H1 (cell line): ENCODE data around the gene SPATA16. TPM values are rescaled to one million over a fixed set of nuclear protein-coding genes. Genes with fewer than 3 reads are reported as not detected.

Experiments
- CTCF ChIA-PET: fragments of 300-600 bp; sonication (Branson Sonifier 250); formaldehyde crosslinking; loops from one replicate; lab custom pipeline; 2021; ENCODE audit not compliant: partially characterized antibody; lab: Charles Lee
- POLR2A ChIA-PET: fragments of 300-600 bp; sonication (Branson Sonifier 250); formaldehyde crosslinking; loops from one replicate; lab custom pipeline; 2021; ENCODE audit warnings: inconsistent platforms; ENCODE audit not compliant: partially characterized antibody; lab: Charles Lee
- DNase-seq, 2 experiments: peaks; one replicate each; pipeline versions ENCODE4 v3.0.0 to v3.0.0-alpha.2; 2010 to 2022; ENCODE audit warnings: low spot score in 2 of 2, low read depth in 1 of 2, mixed read lengths in 1 of 2
- FAIRE-seq: peaks from 2 replicates; lab custom pipeline; 2011; peaks lifted over from hg19 to GRCh38; lab: Jason Lieb, UNC
- H2AFZ ChIP-seq: 2 replicates; pipeline ENCODE4 v1.8.1; 2012; ENCODE audit warnings: low read length, inconsistent platforms
- H2AK5ac ChIP-seq: 2 replicates; pipeline ENCODE4 v1.6.1; 2013; ENCODE audit warnings: low read depth, low read length
- H2BK120ac ChIP-seq: replicated peaks from 2 replicates; pipeline ENCODE3; 2013; ENCODE audit warnings: low read depth, low read length, inconsistent platforms
- H2BK12ac ChIP-seq: 2 replicates; pipeline ENCODE4 v1.6.1; 2013; ENCODE audit warnings: low read depth, low read length
- H2BK15ac ChIP-seq: 2 replicates; pipeline ENCODE4 v1.6.1; 2013; ENCODE audit warnings: low read length
- H2BK20ac ChIP-seq: 2 replicates; pipeline ENCODE4 v1.6.1; 2013; ENCODE audit warnings: low read length
- H2BK5ac ChIP-seq: 2 replicates; pipeline ENCODE4 v1.6.1; 2013; ENCODE audit warnings: low read depth, low read length
- H3K14ac ChIP-seq: 2 replicates; pipeline ENCODE4 v1.6.1; 2013; ENCODE audit warnings: inconsistent platforms; ENCODE audit not compliant: insufficient read length
- H3K18ac ChIP-seq: 2 replicates; pipeline ENCODE4 v1.6.1; 2013; ENCODE audit warnings: low read length; ENCODE audit errors: extremely low read depth
- H3K23ac ChIP-seq: 2 replicates; pipeline ENCODE4 v1.6.1; 2013; ENCODE audit warnings: inconsistent platforms; ENCODE audit not compliant: insufficient read length
- H3K23me2 ChIP-seq: 2 replicates; pipeline ENCODE4 v1.6.1; 2013; ENCODE audit warnings: low read depth, low read length
- H3K27ac ChIP-seq: 2 replicates; pipeline ENCODE4 v1.6.1; 2011; ENCODE audit warnings: low read depth, low read length, inconsistent platforms
- H3K27me3 ChIP-seq, 4 experiments: replicated peaks in 1 of 4; 1 replicate in 1 of 4; 2 replicates in 3 of 4; pipeline versions ENCODE4 v1.6.1 to v1.8.1; 2011 to 2013; ENCODE audit warnings: low read length in 3 of 4, mild to moderate bottlenecking in 3 of 4, inconsistent platforms in 2 of 4, mixed read lengths in 2 of 4, moderate library complexity in 1 of 4; ENCODE audit not compliant: control insufficient read depth in 3 of 4, insufficient read depth in 3 of 4; ENCODE audit errors: extremely low read depth in 1 of 4
- H3K36me3 ChIP-seq, 4 experiments: 2 replicates each; pipeline versions ENCODE4 v1.6.1 to v1.8.1; 2011 to 2013; ENCODE audit warnings: mild to moderate bottlenecking in 4 of 4, low read length in 3 of 4, moderate library complexity in 2 of 4, control low read depth in 1 of 4, inconsistent platforms in 1 of 4; ENCODE audit not compliant: insufficient read depth in 4 of 4, control insufficient read depth in 2 of 4
- H3K4ac ChIP-seq: replicated peaks from 2 replicates; pipeline ENCODE3; 2013; ENCODE audit warnings: low read length, low read depth, mixed read lengths, inconsistent platforms; ENCODE audit not compliant: insufficient read length
- H3K4me1 ChIP-seq, 4 experiments: replicated peaks in 1 of 4; 1 replicate in 1 of 4; 2 replicates in 3 of 4; pipeline versions ENCODE4 v1.6.1 to v1.8.1; 2011 to 2013; ENCODE audit warnings: low read length in 3 of 4, inconsistent platforms in 2 of 4, mixed read lengths in 1 of 4; ENCODE audit not compliant: insufficient read depth in 4 of 4, control insufficient read depth in 3 of 4
- H3K4me2 ChIP-seq, 2 experiments: 2 replicates each; pipeline versions ENCODE4 v1.6.1 to v1.8.1; 2011 to 2013; ENCODE audit warnings: low read depth in 2 of 2, low read length in 2 of 2, control low read depth in 1 of 2, inconsistent platforms in 1 of 2, mild to moderate bottlenecking in 1 of 2; ENCODE audit not compliant: insufficient read depth in 1 of 2
- H3K4me3 ChIP-seq, 4 experiments: fragments of 200-600, 300-600 bp in 1 of 4; sonication (generic), shearing (Covaris generic), sonication (Bioruptor Twin) in 1 of 4; 2 replicates each; pipeline versions ENCODE4 v1.5.1 to v1.8.1; 2011 to 2016; ENCODE audit warnings: low read length in 4 of 4, low read depth in 3 of 4, control low read depth in 2 of 4, inconsistent platforms in 2 of 4, mild to moderate bottlenecking in 2 of 4, mixed read lengths in 1 of 4, moderate library complexity in 1 of 4; ENCODE audit not compliant: insufficient read depth in 2 of 4; ENCODE audit errors: extremely low read depth in 1 of 4
- H3K56ac ChIP-seq: replicated peaks from 2 replicates; pipeline ENCODE3; 2013; ENCODE audit warnings: low read depth, mild to moderate bottlenecking, mixed read lengths, low read length, inconsistent platforms; ENCODE audit not compliant: insufficient read length
- H3K79me1 ChIP-seq: 2 replicates; pipeline ENCODE4 v1.6.1; 2013; ENCODE audit warnings: low read depth, low read length, control low read depth
- H3K79me2 ChIP-seq, 2 experiments: 2 replicates each; pipeline versions ENCODE4 v1.6.1 to v1.8.1; 2012 to 2013; ENCODE audit warnings: low read length in 2 of 2, mild to moderate bottlenecking in 2 of 2, inconsistent platforms in 1 of 2; ENCODE audit not compliant: insufficient read depth in 2 of 2, control insufficient read depth in 1 of 2
- H3K9ac ChIP-seq, 4 experiments: replicated peaks in 1 of 4; 1 replicate in 1 of 4; 2 replicates in 3 of 4; pipeline versions ENCODE4 v1.6.1 to v1.8.1; 2011 to 2013; ENCODE audit warnings: low read depth in 3 of 4, low read length in 3 of 4, control low read depth in 2 of 4, mild to moderate bottlenecking in 2 of 4, moderate library complexity in 2 of 4, inconsistent platforms in 1 of 4; ENCODE audit errors: extremely low read depth in 1 of 4
- H3K9me3 ChIP-seq, 2 experiments: 2 replicates each; pipeline versions ENCODE4 v1.6.1 to v1.8.1; 2012 to 2013; ENCODE audit warnings: mild to moderate bottlenecking in 2 of 2, moderate library complexity in 2 of 2, control low read depth in 1 of 2, inconsistent platforms in 1 of 2, low read depth in 1 of 2, low read length in 1 of 2, mixed read lengths in 1 of 2; ENCODE audit not compliant: insufficient read depth in 2 of 2
- H4K20me1 ChIP-seq, 2 experiments: replicated peaks in 1 of 2; 2 replicates each; pipeline versions ENCODE3 to v1.8.1; 2011 to 2013; ENCODE audit warnings: inconsistent platforms in 2 of 2, low read length in 2 of 2, mild to moderate bottlenecking in 1 of 2; ENCODE audit not compliant: insufficient read depth in 2 of 2, control insufficient read depth in 1 of 2
- H4K5ac ChIP-seq: 2 replicates; pipeline ENCODE4 v1.6.1; 2013; ENCODE audit warnings: low read length, low read depth, mixed read lengths, inconsistent platforms; ENCODE audit not compliant: insufficient read length
- H4K8ac ChIP-seq: 2 replicates; pipeline ENCODE4 v1.8.0; 2013; ENCODE audit warnings: mild to moderate bottlenecking, moderate library complexity, low read length, inconsistent platforms; ENCODE audit not compliant: insufficient read depth; ENCODE audit errors: extremely low read depth
- H4K91ac ChIP-seq: replicated peaks from 2 replicates; pipeline ENCODE3; 2013; ENCODE audit warnings: low read length, mixed read lengths, inconsistent platforms; ENCODE audit not compliant: insufficient read length
- BACH1 ChIP-seq: IDR thresholded peaks from 2 replicates; pipeline ENCODE4 v1.6.1; 2012; ENCODE audit warnings: low read length, improper control_type of control experiment
- BCL11A ChIP-seq, 2 experiments: IDR thresholded peaks; one replicate each; pipeline ENCODE4 v1.6.1; 2011; ENCODE audit warnings: low read depth in 2 of 2, low read length in 2 of 2, mild to moderate bottlenecking in 2 of 2
- E2F6 ChIP-seq: IDR thresholded peaks from 2 replicates; pipeline ENCODE4 v1.6.1; 2012; ENCODE audit warnings: inconsistent platforms
- EP300 ChIP-seq, 2 experiments: IDR thresholded peaks; 1 replicate in 1 of 2; 2 replicates in 1 of 2; pipeline ENCODE4 v1.6.1; 2011 to 2012; ENCODE audit warnings: low read depth in 2 of 2, low read length in 2 of 2, mild to moderate bottlenecking in 2 of 2, borderline replicate concordance in 1 of 2, inconsistent platforms in 1 of 2, moderate library complexity in 1 of 2
- GABPA ChIP-seq: IDR thresholded peaks from 2 replicates; pipeline ENCODE4 v1.6.1; 2011; ENCODE audit warnings: mild to moderate bottlenecking, low read length, moderate library complexity, borderline replicate concordance; ENCODE audit not compliant: insufficient read depth
- KDM1A ChIP-seq: fragments of 200-600, 300-600 bp; sonication (generic); IDR thresholded peaks from 2 replicates; pipeline ENCODE4 v1.7.1; 2016; ENCODE audit warnings: mild to moderate bottlenecking, low read length, borderline replicate concordance
- MAX ChIP-seq: IDR thresholded peaks from 2 replicates; pipeline ENCODE4 v1.6.1; 2012; ENCODE audit warnings: inconsistent platforms
- NANOG ChIP-seq: IDR thresholded peaks from 2 replicates; pipeline ENCODE4 v1.6.1; 2011; ENCODE audit warnings: low read length, low read depth, mild to moderate bottlenecking, inconsistent platforms; ENCODE audit not compliant: insufficient read depth, poor library complexity, severe bottlenecking
- POLR2AphosphoS5 ChIP-seq: IDR thresholded peaks from 2 replicates; pipeline ENCODE4 v1.6.1; 2011; ENCODE audit warnings: low read depth, low read length
- TCF12 ChIP-seq: IDR thresholded peaks from 2 replicates; pipeline ENCODE4 v1.6.1; 2011; ENCODE audit warnings: low read depth, mild to moderate bottlenecking, low read length
- TEAD4 ChIP-seq: IDR thresholded peaks from 2 replicates; pipeline ENCODE4 v1.6.1; 2012; ENCODE audit warnings: low read depth, low read length, inconsistent platforms, mixed read lengths
- YY1 ChIP-seq: IDR thresholded peaks from 2 replicates; pipeline ENCODE4 v1.6.1; 2011; ENCODE audit warnings: low read depth, mild to moderate bottlenecking, low read length
- ZNF274 ChIP-seq: IDR thresholded peaks from 2 replicates; pipeline ENCODE4 v1.7.0; 2012; ENCODE audit warnings: low read length, borderline replicate concordance; ENCODE audit errors: extremely low read depth
- WGBS, 2 experiments: shearing (Covaris generic) in 1 of 2; methylation state at CpG; one replicate each; pipeline versions ENCODE4 v1.1.6 to v1.1.7; 2013 to 2015; ENCODE audit warnings: low lambda C conversion rate in 2 of 2, mixed read lengths in 2 of 2, inconsistent platforms in 1 of 2, low coverage in 1 of 2, missing lambda C conversion rate in 1 of 2; ENCODE audit not compliant: insufficient replicate concordance in 2 of 2, insufficient coverage in 1 of 2, insufficient read length in 1 of 2; ENCODE audit errors: extremely low coverage in 1 of 2, missing lambda C conversion rate in 1 of 2; 5-methylcytosine and 5-hydroxymethylcytosine counted together
- polyA plus RNA-seq, 7 experiments: library from polyadenylated mRNA; depleted of rRNA in 3 of 7; stranded (reverse) in 5 of 7; unstranded in 2 of 7; fragments of >200 nt in 5 of 7; fragments of 200-250 nt in 2 of 7; gene quantifications; 1 replicate in 5 of 7; 2 replicates in 1 of 7; 4 replicates in 1 of 7; pipeline versions ENCODE4 v1.2.1 to v1.2.3, GENCODE V29; 2011 to 2013; ENCODE audit warnings: missing spikeins in 2 of 7, mixed read lengths in 2 of 7
- total RNA-seq: library from RNA; stranded (reverse); fragmentation: NEBNext Ultra II Directional; extraction: Animal tissue kit (Norgen Biotek cat#: 25700); gene quantifications from 2 replicates; pipeline ENCODE4 v1.2.1, GENCODE V29; 2021

SPATA16 gene
- total and polyA plus RNA-seq, 2 of the 8 experiments (the other 6 are each of a cell fraction or from before 2014, with no cell fraction given), result 0.05 to 2.7 TPM

GRCh38 chr3:173037840-173038483 lies 103.1 kb downstream of the SPATA16 start:
- Histone ChIP-seq H3K56ac (no peak overlapping the region), H3K36me3 (no peaks in the 10 kb centered on the region), H3K14ac (no peak overlapping the region), H3K27me3 (no peaks in the 10 kb centered on the region), H2BK12ac (no peak overlapping the region), H4K20me1 (no peaks in the 10 kb centered on the region), H2BK20ac (no peak overlapping the region), H3K18ac (no peak overlapping the region), H4K91ac (no peak overlapping the region), H2BK15ac (no peak overlapping the region), H3K79me2 (no peaks in the 10 kb centered on the region), H3K9me3 (no peaks in the 10 kb centered on the region), H3K23ac (no peak overlapping the region), H2BK120ac (no peak overlapping the region), H3K4me1 (no peaks in the 10 kb centered on the region), H2BK5ac (no peak overlapping the region), H2AK5ac (no peak overlapping the region), H4K8ac (no peak overlapping the region), H3K4me2 (no peak overlapping the region), H3K27ac (no peak overlapping the region), H2AFZ (no peak overlapping the region), H3K9ac (no peak overlapping the region), H3K4ac (no peak overlapping the region), H4K5ac (no peak overlapping the region), H3K79me1 (no peaks in the 10 kb centered on the region), H3K23me2 (no peaks in the 10 kb centered on the region), H3K4me3 (no peak overlapping the region)
- ChIA-PET CTCF (no interaction called here), POLR2A (no interaction called here)
- 90% methylated on average over 2 of the region's 2 CpGs; no CpG with 5 or more reads in 1 of the 2 experiments for WGBS, 2 experiments
- no peak for FAIRE-seq
- DNase-seq, result no peak
- no peak for TF ChIP-seq BACH1
- TF ChIP-seq KDM1A, result no peak
- no peak for TF ChIP-seq NANOG
- TF ChIP-seq BCL11A (IDR thresholded peaks at IDR 0.05; ENCODE audit: low read depth in 2 of 2, low read length in 2 of 2), result no peak
- TF ChIP-seq ZNF274, result no peak
- TF ChIP-seq E2F6, result no peak
- TF ChIP-seq TEAD4, result no peak
- TF ChIP-seq EP300 (IDR thresholded peaks at IDR 0.05; ENCODE audit: borderline replicate concordance in 1 of 2, low read depth in 2 of 2, low read length in 2 of 2), result no peak
- no peak for TF ChIP-seq MAX
- TF ChIP-seq GABPA, result no peak
- TF ChIP-seq YY1, result no peak
- no peak for TF ChIP-seq POLR2AphosphoS5
- TF ChIP-seq TCF12, result no peak
